Endothelial cell of umbilical vein (primary cell): ENCODE data around the gene GARIN5B. TPM values are rescaled to one million over a fixed set of nuclear protein-coding genes. Genes with fewer than 3 reads are reported as not detected.

Source experiments
- BruUV-seq: library from RNA; stranded (reverse); fragments of 400-500 nt; replicated peaks from 2 replicates; lab custom pipeline; 2021; lab: Mats Ljungman, UMichigan
- CTCF ChIA-PET: fragments of 300-600, 350-600 bp; sonication (Branson Sonifier 250); formaldehyde crosslinking; loops from one replicate; lab custom pipeline; 2021; ENCODE audit warnings: antibody characterized with exemption, inconsistent platforms; lab: Charles Lee
- POLR2A ChIA-PET: fragments of 300-600, 350-600 bp; sonication (Branson Sonifier 250); formaldehyde crosslinking; loops from one replicate; lab custom pipeline; 2021; ENCODE audit warnings: antibody characterized with exemption, inconsistent platforms; lab: Charles Lee
- DNase-seq: peaks from one replicate; pipeline ENCODE4 v3.0.0-alpha.2; 2011; ENCODE audit warnings: low read depth, low spot score
- FAIRE-seq: peaks from 2 replicates; lab custom pipeline; 2011; peaks lifted over from hg19 to GRCh38; lab: Jason Lieb, UNC
- H2AFZ ChIP-seq: 2 replicates; pipeline ENCODE4 v1.6.0; 2012; ENCODE audit warnings: low read depth, low read length, control low read depth, inconsistent platforms
- H3K27ac ChIP-seq: 2 replicates; pipeline ENCODE4 v1.5.1; 2011; ENCODE audit warnings: low read depth, mild to moderate bottlenecking, control low read depth, low read length, moderate library complexity; ENCODE audit not compliant: insufficient read depth
- H3K27me3 ChIP-seq, 2 experiments: 2 replicates each; pipeline versions ENCODE4 v1.6.0 to v1.6.1; 2011; ENCODE audit warnings: low read length in 2 of 2, mixed read lengths in 1 of 2; ENCODE audit not compliant: control insufficient read depth in 2 of 2, insufficient read depth in 2 of 2
- H3K36me3 ChIP-seq, 2 experiments: 2 replicates in 1 of 2; 3 replicates in 1 of 2; pipeline ENCODE4 v1.5.1; 2011; ENCODE audit warnings: low read length in 2 of 2, mild to moderate bottlenecking in 1 of 2, moderate library complexity in 1 of 2; ENCODE audit not compliant: control insufficient read depth in 2 of 2, insufficient read depth in 2 of 2; ENCODE audit errors: extremely low read depth in 1 of 2
- H3K4me1 ChIP-seq: 3 replicates; pipeline ENCODE4 v1.5.1; 2011; ENCODE audit warnings: mild to moderate bottlenecking, low read length; ENCODE audit not compliant: control insufficient read depth, insufficient read depth; ENCODE audit errors: extremely low read depth
- H3K4me2 ChIP-seq: 2 replicates; pipeline ENCODE4 v1.6.1; 2011; ENCODE audit warnings: low read length, control low read depth, mixed read lengths; ENCODE audit not compliant: insufficient read depth
- H3K4me3 ChIP-seq, 3 experiments: fragments of 200-600 bp in 1 of 3; sonication (generic), shearing (Covaris generic) in 1 of 3; replicated peaks in 1 of 3; 2 replicates each; pipeline ENCODE4 v1.5.1; 2011 to 2016; ENCODE audit warnings: control low read depth in 3 of 3, low read length in 3 of 3, mild to moderate bottlenecking in 2 of 3, inconsistent platforms in 1 of 3, low read depth in 1 of 3, moderate library complexity in 1 of 3; ENCODE audit not compliant: insufficient read depth in 1 of 3
- H3K79me2 ChIP-seq: 2 replicates; pipeline ENCODE4 v1.6.0; 2012; ENCODE audit warnings: low read length, inconsistent platforms; ENCODE audit not compliant: control insufficient read depth, insufficient read depth
- H3K9ac ChIP-seq: replicated peaks from 2 replicates; pipeline ENCODE3; 2011; ENCODE audit warnings: low read length, control low read depth; ENCODE audit not compliant: insufficient read depth; ENCODE audit errors: extremely low read depth
- H3K9me1 ChIP-seq: replicated peaks from 3 replicates; pipeline ENCODE4 v1.6.0; 2011; ENCODE audit warnings: mild to moderate bottlenecking, low read length; ENCODE audit not compliant: control insufficient read depth, insufficient read depth; ENCODE audit errors: extremely low read depth
- H3K9me3 ChIP-seq: replicated peaks from 2 replicates; pipeline ENCODE4 v1.5.1; 2012; ENCODE audit warnings: low read length, inconsistent platforms; ENCODE audit not compliant: control insufficient read depth, insufficient read depth
- H4K20me1 ChIP-seq: replicated peaks from 2 replicates; pipeline ENCODE3; 2011; ENCODE audit warnings: mild to moderate bottlenecking, low read length; ENCODE audit not compliant: control insufficient read depth, insufficient read depth; ENCODE audit errors: extremely low read depth
- EZH2 ChIP-seq: IDR thresholded peaks from 2 replicates; pipeline ENCODE4 v1.6.1; 2012; ENCODE audit warnings: borderline replicate concordance, low read depth, mild to moderate bottlenecking, moderate library complexity, low read length, inconsistent platforms; ENCODE audit not compliant: severe bottlenecking
- FOS ChIP-seq: IDR thresholded peaks from 2 replicates; pipeline ENCODE4 v1.6.1; 2011; ENCODE audit warnings: mild to moderate bottlenecking, low read length, moderate library complexity, borderline replicate concordance; ENCODE audit not compliant: insufficient read depth
- GATA2 ChIP-seq: IDR thresholded peaks from 2 replicates; pipeline ENCODE4 v1.7.0; 2011; ENCODE audit warnings: low read depth, mild to moderate bottlenecking, moderate library complexity, mixed read lengths, low read length; ENCODE audit not compliant: insufficient read length, insufficient read depth
- JUN ChIP-seq: IDR thresholded peaks from 2 replicates; pipeline ENCODE4 v1.6.1; 2011; ENCODE audit warnings: borderline replicate concordance, low read depth; ENCODE audit not compliant: insufficient read length, insufficient read depth
- MYC ChIP-seq: IDR thresholded peaks from one replicate; pipeline ENCODE4 v1.6.1; 2011; ENCODE audit warnings: mild to moderate bottlenecking, low read depth, low read length
- POLR2A ChIP-seq: IDR thresholded peaks from 2 replicates; pipeline ENCODE4 v1.6.1; 2012; ENCODE audit warnings: low read depth, mild to moderate bottlenecking, control low read depth, low read length
- POLR2AphosphoS5 ChIP-seq: IDR thresholded peaks from 2 replicates; pipeline ENCODE4 v1.6.1; 2012; ENCODE audit warnings: low read depth, mild to moderate bottlenecking, control low read depth, low read length, moderate library complexity; ENCODE audit not compliant: insufficient read depth
- dilution Hi-C: fragments of 300-500 bp; cut with MboI; formaldehyde crosslinking; loops from one replicate; pipeline ENCODE4 v1.15.0; 2019; ENCODE audit warnings: low sequenced_read_pairs; ENCODE audit not compliant: extremely low pct_ligation_motif_present
- intact Hi-C: fragments of 100-400 bp; cut with micrococcal nuclease; formaldehyde crosslinking; loops from one replicate; pipeline ENCODE4 v1.10.0; 2022
- polyA plus RNA-seq, 4 experiments: library from polyadenylated mRNA; depleted of rRNA in 3 of 4; stranded (reverse) in 3 of 4; unstranded in 1 of 4; fragments of >200 nt; gene quantifications; 2 replicates each; pipeline versions ENCODE4 v1.2.1 to v1.2.3, GENCODE V29; 2011 to 2012; ENCODE audit warnings: missing spikeins in 1 of 4
- total RNA-seq: library from RNA; stranded (reverse); gene quantifications from 2 replicates; pipeline ENCODE4 v1.2.3, GENCODE V29; 2021
- TF ChIP-seq, protein P1 (sequence below), 2 donors: IDR thresholded peaks; 1 replicate in 1 of 2; 2 replicates in 1 of 2; pipeline ENCODE4 v1.5.1; 2011; ENCODE audit warnings: low read length in 2 of 2, mild to moderate bottlenecking in 2 of 2, moderate library complexity in 2 of 2, control low read depth in 1 of 2, inconsistent platforms in 1 of 2, low read depth in 1 of 2; ENCODE audit not compliant: insufficient read depth in 1 of 2; ENCODE audit errors: extremely low read depth in 1 of 2
- TF ChIP-seq, protein P2 (sequence below): IDR thresholded peaks from 2 replicates; pipeline ENCODE4 v1.6.1; 2011; ENCODE audit not compliant: insufficient read depth, insufficient read length

The GARIN5B gene
- total and polyA plus RNA-seq, 2 donors (not counting 3 experiments of a cell fraction or from before 2014, with no cell fraction given) = not detected

DNA sequence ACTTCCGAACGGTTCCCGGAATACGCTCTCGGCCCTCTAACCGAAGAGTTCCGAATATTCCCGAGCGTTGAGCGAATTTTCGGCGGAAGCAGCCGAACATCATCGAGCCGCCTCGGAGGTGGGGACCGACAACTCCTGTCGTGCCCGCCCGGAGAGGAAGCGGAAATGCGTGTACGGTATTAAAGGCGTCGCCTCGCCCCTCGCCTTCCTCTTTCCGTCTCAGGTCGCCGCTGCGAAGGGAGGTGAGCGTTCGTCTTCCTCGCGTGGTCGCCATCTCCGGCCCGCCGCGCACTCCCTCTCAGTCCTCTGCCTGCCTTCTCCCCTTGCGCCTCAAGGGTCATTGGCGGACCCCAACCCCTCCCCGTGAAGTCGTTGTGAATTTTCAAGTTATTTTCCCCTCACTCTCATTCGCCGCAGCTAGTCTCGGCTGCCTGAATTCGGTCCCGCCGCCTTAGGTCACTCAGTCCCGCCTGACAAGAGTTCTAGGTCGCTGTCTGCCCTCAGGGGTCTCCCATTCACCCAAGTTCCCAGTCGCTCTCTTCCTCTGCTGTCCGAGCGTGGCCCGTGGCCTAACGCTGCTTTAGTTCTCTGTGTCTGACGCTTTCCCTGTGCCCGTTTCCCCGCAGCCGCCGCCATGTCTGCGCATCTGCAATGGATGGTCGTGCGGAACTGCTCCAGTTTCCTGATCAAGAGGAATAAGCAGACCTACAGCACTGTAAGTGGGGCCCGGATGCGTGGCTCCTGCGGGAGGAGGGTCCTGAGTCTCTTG lies 22.8 kb upstream of the GARIN5B start, which contains the start of gene RPL28:
TSS of gene RPL28 (plus strand) at position 209 of the 769 bp plus-strand sequence. CDS start at position 635, 426 bp downstream.
- Histone ChIP-seq H4K20me1 (peaks cover 4% of the 10 kb centered on the region), H3K27ac (peak within 1 kb of the TSS; percentile 75), H3K36me3 (peaks cover 14 to 30% of the 10 kb centered on the region in 2 experiments), H3K9ac (peak within 1 kb of the TSS; percentile 81), H2AFZ (peak within 1 kb of the TSS; percentile 90), H3K79me2 (peaks cover 41% of the 10 kb centered on the region), H3K9me1 (no peaks in the 10 kb centered on the region), H3K9me3 (no peaks in the 10 kb centered on the region), H3K4me3 (peak within 1 kb of the TSS; percentile 33 to 69 (median 67)), H3K27me3 (no peaks in the 10 kb centered on the region), H3K4me1 (peaks cover 31% of the 10 kb centered on the region), H3K4me2 (peak within 1 kb of the TSS; percentile 96)
- intact Hi-C loops (loop anchor here (1.0 to 10.0 kb wide), 7 partner anchors 22 to 241 kb away; partner anchors contain the start of genes ISOC2, KMT5C, TNNT1 and ZNF524), dilution Hi-C loops (no loop called here)
- FAIRE-seq (peak; percentile 100), DNase-seq (peak; percentile 99)
- TF ChIP-seq MYC = peak; percentile 66
- TF ChIP-seq, protein P1, sequence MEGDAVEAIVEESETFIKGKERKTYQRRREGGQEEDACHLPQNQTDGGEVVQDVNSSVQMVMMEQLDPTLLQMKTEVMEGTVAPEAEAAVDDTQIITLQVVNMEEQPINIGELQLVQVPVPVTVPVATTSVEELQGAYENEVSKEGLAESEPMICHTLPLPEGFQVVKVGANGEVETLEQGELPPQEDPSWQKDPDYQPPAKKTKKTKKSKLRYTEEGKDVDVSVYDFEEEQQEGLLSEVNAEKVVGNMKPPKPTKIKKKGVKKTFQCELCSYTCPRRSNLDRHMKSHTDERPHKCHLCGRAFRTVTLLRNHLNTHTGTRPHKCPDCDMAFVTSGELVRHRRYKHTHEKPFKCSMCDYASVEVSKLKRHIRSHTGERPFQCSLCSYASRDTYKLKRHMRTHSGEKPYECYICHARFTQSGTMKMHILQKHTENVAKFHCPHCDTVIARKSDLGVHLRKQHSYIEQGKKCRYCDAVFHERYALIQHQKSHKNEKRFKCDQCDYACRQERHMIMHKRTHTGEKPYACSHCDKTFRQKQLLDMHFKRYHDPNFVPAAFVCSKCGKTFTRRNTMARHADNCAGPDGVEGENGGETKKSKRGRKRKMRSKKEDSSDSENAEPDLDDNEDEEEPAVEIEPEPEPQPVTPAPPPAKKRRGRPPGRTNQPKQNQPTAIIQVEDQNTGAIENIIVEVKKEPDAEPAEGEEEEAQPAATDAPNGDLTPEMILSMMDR (IDR thresholded peaks at IDR 0.05; ENCODE audit: extremely low read depth in 1 of 2, insufficient read depth in 1 of 2, low read depth in 1 of 2, low read length in 2 of 2) = no peak
- TF ChIP-seq FOS = no peak
- TF ChIP-seq POLR2A = peak; percentile 100
- TF ChIP-seq, protein P2, sequence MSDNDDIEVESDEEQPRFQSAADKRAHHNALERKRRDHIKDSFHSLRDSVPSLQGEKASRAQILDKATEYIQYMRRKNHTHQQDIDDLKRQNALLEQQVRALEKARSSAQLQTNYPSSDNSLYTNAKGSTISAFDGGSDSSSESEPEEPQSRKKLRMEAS = peak; percentile 56
- no peak for TF ChIP-seq GATA2
- no peak for TF ChIP-seq EZH2
- TF ChIP-seq POLR2AphosphoS5 = peak; percentile 100
- TF ChIP-seq JUN = no peak
- ChIA-PET CTCF (interaction anchor here (2.9 kb wide), 1 partner anchor 84 kb away, joined by 10 read pairs; no protein-coding TSS in a partner anchor), POLR2A (interaction anchor here (0.9 kb wide), 1 partner anchor 20 kb away, joined by 3 read pairs; no protein-coding TSS in a partner anchor)
- TSS peak; percentile 71 for BruUV-seq
